ENCODE data around the gene RASL12. TPM values are rescaled to one million over a fixed set of nuclear protein-coding genes. Genes with fewer than 3 reads are reported as not detected.

The RASL12 gene
- polyA plus RNA-seq, 2 donors = 2.6 to 10.9 TPM

GRCh38 chr15:65085990-65086679, 18.3 kb upstream of the RASL12 start:
- H3K36me3 ChIP-seq (ENCODE audit: control insufficient read depth in 2 of 2, insufficient read depth in 2 of 2, low read length in 1 of 2) = no peaks in the 10 kb centered on the region
- H3K27me3 ChIP-seq (ENCODE audit: control insufficient read depth in 1 of 2, insufficient read depth in 2 of 2, low read length in 2 of 2) = no peaks in the 10 kb centered on the region
- peak overlapping the region in 1 of 2 donors; percentile 93 for H3K27ac ChIP-seq (ENCODE audit: low read depth in 2 of 2, low read length in 1 of 2)
- no peak overlapping the region for H3K4me3 ChIP-seq (ENCODE audit: low read depth in 1 of 2, low read length in 2 of 2)
- H3K9me3 ChIP-seq (ENCODE audit: control insufficient read depth in 2 of 2, insufficient read depth in 1 of 2, low read depth in 1 of 2, low read length in 1 of 2) = no peaks in the 10 kb centered on the region
- WGBS, 2 donors = 66 to 79% methylated on average over 6 of the region's 6 CpGs
- peaks cover 9 to 32% of the 10 kb centered on the region in 2 donors for H3K4me1 ChIP-seq (ENCODE audit: control insufficient read depth in 2 of 2, insufficient read depth in 2 of 2, low read length in 1 of 2)

DNA sequence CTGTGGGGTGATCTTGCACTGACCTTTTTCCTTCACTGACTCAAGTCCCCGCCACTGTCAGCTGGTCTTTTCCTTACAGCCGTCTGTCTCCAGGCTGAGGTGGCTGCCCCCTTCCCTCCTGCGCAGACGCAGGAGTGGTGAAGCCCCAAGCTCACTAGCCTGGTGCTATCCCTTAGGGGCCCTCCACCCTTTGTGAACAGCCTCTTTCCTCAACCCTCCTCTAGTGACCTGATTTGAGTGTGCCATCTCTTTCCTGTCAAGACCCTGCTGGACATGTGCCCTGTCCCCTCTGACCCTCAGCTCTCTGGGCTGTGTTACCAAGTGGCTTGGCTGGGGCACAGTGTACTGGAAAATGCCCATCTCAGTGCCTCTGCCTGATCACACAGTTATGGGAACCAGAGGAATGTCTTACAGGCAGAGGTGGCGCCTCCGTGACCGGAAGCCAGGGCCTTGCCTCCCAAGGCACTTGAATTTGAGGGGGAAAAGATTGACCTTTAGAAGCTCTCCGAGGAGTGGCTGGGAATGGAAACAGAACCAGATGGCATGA, 17.5 kb upstream of the RASL12 start:
- no peaks in the 10 kb centered on the region for H3K36me3 ChIP-seq (ENCODE audit: control insufficient read depth in 2 of 2, insufficient read depth in 2 of 2, low read length in 1 of 2)
- WGBS, 2 donors = 76 to 83% methylated on average over 8 of the region's 8 CpGs
- peaks cover 9 to 32% of the 10 kb centered on the region in 2 donors for H3K4me1 ChIP-seq (ENCODE audit: control insufficient read depth in 2 of 2, insufficient read depth in 2 of 2, low read length in 1 of 2)
- peak overlapping the region; percentile 6 to 93 for H3K27ac ChIP-seq (ENCODE audit: low read depth in 2 of 2, low read length in 1 of 2)
- no peaks in the 10 kb centered on the region for H3K27me3 ChIP-seq (ENCODE audit: control insufficient read depth in 1 of 2, insufficient read depth in 2 of 2, low read length in 2 of 2)
- H3K4me3 ChIP-seq (ENCODE audit: low read depth in 1 of 2, low read length in 2 of 2) = no peak overlapping the region
- no peaks in the 10 kb centered on the region for H3K9me3 ChIP-seq (ENCODE audit: control insufficient read depth in 2 of 2, insufficient read depth in 1 of 2, low read depth in 1 of 2, low read length in 1 of 2)

DNA sequence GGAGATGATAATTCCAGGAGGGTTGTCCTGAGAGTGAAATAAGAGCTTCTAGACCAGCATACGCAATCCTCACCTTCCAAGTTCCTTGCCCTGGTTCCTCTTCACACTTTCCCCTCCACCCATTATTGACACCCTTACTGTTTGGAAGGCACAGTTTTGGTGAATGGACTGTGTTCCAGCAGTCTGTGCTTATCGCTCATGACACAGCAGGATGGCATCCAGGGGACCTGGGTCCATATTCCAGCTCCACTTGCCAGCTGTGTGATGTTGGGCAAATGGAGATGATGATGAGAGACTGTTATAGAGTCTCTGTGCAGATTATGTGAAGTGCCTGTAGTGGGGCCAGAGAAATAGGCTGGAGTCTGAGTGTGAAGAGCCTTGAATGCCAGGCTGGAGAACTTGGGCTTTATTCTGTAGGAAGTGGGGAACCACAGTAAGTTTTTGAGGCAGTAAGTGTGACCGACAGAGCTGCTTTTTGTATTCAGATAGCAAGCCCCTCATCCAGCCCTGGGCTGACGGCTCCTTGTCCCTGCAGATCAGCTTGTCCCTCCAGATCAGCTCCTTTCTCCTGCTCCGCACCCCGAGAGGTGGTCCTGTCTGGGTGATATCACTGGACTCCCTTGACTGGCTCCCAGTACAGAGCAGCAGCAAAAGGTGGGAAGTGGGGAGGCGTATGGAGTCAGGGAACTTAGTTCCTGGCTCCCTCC, 16.9 kb upstream of the RASL12 start:
- Histone ChIP-seq H3K27ac (ENCODE audit: low read depth in 2 of 2, low read length in 1 of 2) (peak overlapping the region in 1 of 2 donors; percentile 93), H3K4me1 (ENCODE audit: control insufficient read depth in 2 of 2, insufficient read depth in 2 of 2, low read length in 1 of 2) (peaks cover 9 to 32% of the 10 kb centered on the region in 2 donors), H3K27me3 (ENCODE audit: control insufficient read depth in 1 of 2, insufficient read depth in 2 of 2, low read length in 2 of 2) (no peaks in the 10 kb centered on the region), H3K4me3 (ENCODE audit: low read depth in 1 of 2, low read length in 2 of 2) (no peak overlapping the region), H3K36me3 (ENCODE audit: control insufficient read depth in 2 of 2, insufficient read depth in 2 of 2, low read length in 1 of 2) (no peaks in the 10 kb centered on the region), H3K9me3 (ENCODE audit: control insufficient read depth in 2 of 2, insufficient read depth in 1 of 2, low read depth in 1 of 2, low read length in 1 of 2) (no peaks in the 10 kb centered on the region)
- WGBS, 2 donors = 80 to 88% methylated on average over 7 of the region's 7 CpGs

DNA sequence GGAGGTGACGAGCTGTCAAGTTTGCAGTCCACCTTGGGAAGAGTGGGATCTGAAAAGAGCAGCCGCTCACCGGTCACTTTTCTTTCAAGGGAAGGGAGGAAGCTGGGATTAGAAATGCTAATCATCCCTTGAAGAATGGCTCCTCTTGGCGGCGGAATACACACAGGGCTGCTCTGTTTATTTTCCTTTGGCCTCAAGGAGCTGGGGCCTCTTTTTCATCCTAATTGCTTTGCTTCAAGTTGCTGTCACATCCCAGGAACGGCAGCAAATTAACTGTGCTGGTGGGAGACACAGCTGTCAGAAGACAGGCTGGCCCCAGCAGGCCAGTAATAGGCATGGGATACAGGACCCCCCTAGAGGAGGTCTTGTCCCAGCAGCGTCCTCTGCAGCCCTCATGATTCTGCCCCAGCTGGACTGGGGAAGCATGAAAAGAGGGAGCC, 15.5 kb upstream of the RASL12 start:
- peaks cover 9 to 24% of the 10 kb centered on the region in 2 donors for H3K4me1 ChIP-seq (ENCODE audit: control insufficient read depth in 2 of 2, insufficient read depth in 2 of 2, low read length in 1 of 2)
- no peaks in the 10 kb centered on the region for H3K36me3 ChIP-seq (ENCODE audit: control insufficient read depth in 2 of 2, insufficient read depth in 2 of 2, low read length in 1 of 2)
- H3K27ac ChIP-seq (ENCODE audit: low read depth in 2 of 2, low read length in 1 of 2) = peak overlapping the region in 1 of 2 donors; percentile 66
- no peak overlapping the region for H3K4me3 ChIP-seq (ENCODE audit: low read depth in 1 of 2, low read length in 2 of 2)
- H3K9me3 ChIP-seq (ENCODE audit: control insufficient read depth in 2 of 2, insufficient read depth in 1 of 2, low read depth in 1 of 2, low read length in 1 of 2) = no peaks in the 10 kb centered on the region
- H3K27me3 ChIP-seq (ENCODE audit: control insufficient read depth in 1 of 2, insufficient read depth in 2 of 2, low read length in 2 of 2) = no peaks in the 10 kb centered on the region
- WGBS, 2 donors = 49 to 53% methylated on average over 7 of the region's 7 CpGs

GRCh38 chr15:65082303-65082953, 14.6 kb upstream of the RASL12 start:
- no peaks in the 10 kb centered on the region for H3K36me3 ChIP-seq (ENCODE audit: control insufficient read depth in 2 of 2, insufficient read depth in 2 of 2, low read length in 1 of 2)
- H3K4me3 ChIP-seq (ENCODE audit: low read depth in 1 of 2, low read length in 2 of 2) = no peak overlapping the region
- peak overlapping the region in 1 of 2 donors; percentile 69 for H3K27ac ChIP-seq (ENCODE audit: low read depth in 2 of 2, low read length in 1 of 2)
- peaks cover 0 to 3% of the 10 kb centered on the region in 2 donors for H3K9me3 ChIP-seq (ENCODE audit: control insufficient read depth in 2 of 2, insufficient read depth in 1 of 2, low read depth in 1 of 2, low read length in 1 of 2)
- H3K4me1 ChIP-seq (ENCODE audit: control insufficient read depth in 2 of 2, insufficient read depth in 2 of 2, low read length in 1 of 2) = peaks cover 9 to 21% of the 10 kb centered on the region in 2 donors
- no peaks in the 10 kb centered on the region for H3K27me3 ChIP-seq (ENCODE audit: control insufficient read depth in 1 of 2, insufficient read depth in 2 of 2, low read length in 2 of 2)
- WGBS, 2 donors = 17 to 19% methylated on average over 7 of the region's 7 CpGs

DNA sequence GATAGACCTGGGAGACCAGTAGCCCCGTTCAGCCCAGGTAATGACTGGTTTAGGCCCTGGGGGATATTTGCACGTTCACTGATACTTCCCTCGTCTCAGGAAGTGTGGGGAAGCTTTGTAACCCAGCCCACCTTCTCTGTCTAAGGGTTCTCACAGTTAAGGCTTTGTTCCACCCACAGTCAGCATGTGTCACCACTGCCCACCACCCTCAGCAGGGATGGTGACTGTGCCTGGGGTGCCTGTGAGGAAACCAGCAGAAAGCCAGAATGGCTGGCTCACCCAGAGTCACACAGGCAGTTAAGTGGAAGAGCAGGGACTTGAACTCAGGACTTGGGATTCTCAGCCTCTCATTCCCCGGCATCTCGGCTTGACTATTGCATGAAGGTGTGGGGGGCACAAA, 14.0 kb upstream of the RASL12 start:
- Histone ChIP-seq H3K4me1 (ENCODE audit: control insufficient read depth in 2 of 2, insufficient read depth in 2 of 2, low read length in 1 of 2) (peaks cover 9 to 15% of the 10 kb centered on the region in 2 donors), H3K27ac (ENCODE audit: low read depth in 2 of 2, low read length in 1 of 2) (peak overlapping the region in 1 of 2 donors; percentile 47)
- 69 to 79% methylated on average over 5 of the region's 5 CpGs for WGBS, 2 donors

DNA sequence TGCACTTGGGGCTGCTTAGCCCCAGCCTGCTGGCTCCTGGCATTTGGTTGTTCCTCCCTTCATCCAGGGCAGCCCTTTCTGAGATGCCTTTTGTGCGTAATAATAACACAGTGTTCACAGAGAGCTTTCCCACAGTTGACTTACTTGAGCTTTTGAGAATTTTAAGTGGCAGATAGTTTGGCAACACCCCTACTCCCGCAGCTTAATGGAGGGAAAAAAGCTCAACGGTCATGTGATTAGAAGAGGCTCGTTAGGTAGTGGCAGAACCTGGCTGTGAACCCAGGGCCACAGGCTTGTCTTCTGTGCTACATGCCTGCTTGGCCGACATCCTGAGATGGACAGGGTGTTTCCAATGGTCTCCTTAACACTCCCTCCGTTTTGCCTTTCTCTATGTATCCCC, 13.5 kb upstream of the RASL12 start:
- peaks cover 9 to 11% of the 10 kb centered on the region in 2 donors for H3K4me1 ChIP-seq (ENCODE audit: control insufficient read depth in 2 of 2, insufficient read depth in 2 of 2, low read length in 1 of 2)
- no peaks in the 10 kb centered on the region for H3K27me3 ChIP-seq (ENCODE audit: control insufficient read depth in 1 of 2, insufficient read depth in 2 of 2, low read length in 2 of 2)

More for the DNA sequence above, 14.0 kb upstream of the RASL12 start:
- Histone ChIP-seq H3K27me3 (ENCODE audit: control insufficient read depth in 1 of 2, insufficient read depth in 2 of 2, low read length in 2 of 2) (no peaks in the 10 kb centered on the region), H3K4me3 (ENCODE audit: low read depth in 1 of 2, low read length in 2 of 2) (no peak overlapping the region), H3K36me3 (ENCODE audit: control insufficient read depth in 2 of 2, insufficient read depth in 2 of 2, low read length in 1 of 2) (no peaks in the 10 kb centered on the region), H3K9me3 (ENCODE audit: control insufficient read depth in 2 of 2, insufficient read depth in 1 of 2, low read depth in 1 of 2, low read length in 1 of 2) (peaks cover 0 to 5% of the 10 kb centered on the region in 2 donors)

GRCh38 chr15:65079580-65079979, 11.8 kb upstream of the RASL12 start:
- Histone ChIP-seq H3K4me1 (ENCODE audit: control insufficient read depth in 2 of 2, insufficient read depth in 2 of 2, low read length in 1 of 2) (peaks cover 8 to 9% of the 10 kb centered on the region in 2 donors), H3K36me3 (ENCODE audit: control insufficient read depth in 2 of 2, insufficient read depth in 2 of 2, low read length in 1 of 2) (no peaks in the 10 kb centered on the region)
- WGBS, 2 donors = 56 to 59% methylated on average over 5 of the region's 5 CpGs

More for the DNA sequence above, 13.5 kb upstream of the RASL12 start:
- Histone ChIP-seq H3K36me3 (ENCODE audit: control insufficient read depth in 2 of 2, insufficient read depth in 2 of 2, low read length in 1 of 2) (no peaks in the 10 kb centered on the region), H3K9me3 (ENCODE audit: control insufficient read depth in 2 of 2, insufficient read depth in 1 of 2, low read depth in 1 of 2, low read length in 1 of 2) (peaks cover 0 to 5% of the 10 kb centered on the region in 2 donors), H3K4me3 (ENCODE audit: low read depth in 1 of 2, low read length in 2 of 2) (no peak overlapping the region), H3K27ac (ENCODE audit: low read depth in 2 of 2, low read length in 1 of 2) (peak overlapping the region in 1 of 2 donors; percentile 47)
- 54 to 68% methylated on average over 6 of the region's 6 CpGs for WGBS, 2 donors

DNA sequence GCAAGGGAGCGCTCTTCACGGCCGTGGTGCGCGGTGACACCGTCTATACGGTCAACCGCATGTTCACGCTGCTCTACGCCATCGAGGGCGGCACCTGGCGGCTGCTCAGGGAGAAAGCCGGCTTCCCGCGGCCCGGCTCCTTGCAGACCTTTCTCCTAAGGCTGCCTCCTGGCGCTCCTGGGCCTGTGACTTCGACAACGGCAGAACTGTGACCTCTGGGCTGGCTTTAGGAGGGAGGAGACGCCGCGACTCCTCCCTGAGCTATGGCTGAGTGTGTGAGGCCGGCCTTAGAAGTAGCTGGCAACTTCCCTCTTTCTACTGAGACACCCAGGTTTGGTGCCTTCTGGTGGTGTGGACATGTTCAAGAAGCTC, 10.2 kb upstream of the RASL12 start:
- H3K4me3 ChIP-seq (ENCODE audit: low read depth in 1 of 2, low read length in 2 of 2) = no peak overlapping the region
- H3K36me3 ChIP-seq (ENCODE audit: control insufficient read depth in 2 of 2, insufficient read depth in 2 of 2, low read length in 1 of 2) = no peaks in the 10 kb centered on the region
- H3K27me3 ChIP-seq (ENCODE audit: control insufficient read depth in 1 of 2, insufficient read depth in 2 of 2, low read length in 2 of 2) = no peaks in the 10 kb centered on the region
- peak overlapping the region in 1 of 2 donors; percentile 11 for H3K27ac ChIP-seq (ENCODE audit: low read depth in 2 of 2, low read length in 1 of 2)
- peaks cover 2 to 8% of the 10 kb centered on the region in 2 donors for H3K4me1 ChIP-seq (ENCODE audit: control insufficient read depth in 2 of 2, insufficient read depth in 2 of 2, low read length in 1 of 2)
- peaks cover 0 to 5% of the 10 kb centered on the region in 2 donors for H3K9me3 ChIP-seq (ENCODE audit: control insufficient read depth in 2 of 2, insufficient read depth in 1 of 2, low read depth in 1 of 2, low read length in 1 of 2)
- 15 to 20% methylated on average over 24 of the region's 24 CpGs for WGBS, 2 donors

More at GRCh38 chr15:65079580-65079979, 11.8 kb upstream of the RASL12 start:
- Histone ChIP-seq H3K9me3 (ENCODE audit: control insufficient read depth in 2 of 2, insufficient read depth in 1 of 2, low read depth in 1 of 2, low read length in 1 of 2) (peaks cover 0 to 5% of the 10 kb centered on the region in 2 donors), H3K27ac (ENCODE audit: low read depth in 2 of 2, low read length in 1 of 2) (no peak overlapping the region), H3K27me3 (ENCODE audit: control insufficient read depth in 1 of 2, insufficient read depth in 2 of 2, low read length in 2 of 2) (no peaks in the 10 kb centered on the region), H3K4me3 (ENCODE audit: low read depth in 1 of 2, low read length in 2 of 2) (no peak overlapping the region)
